GM15510 (cell line): ENCODE data around the gene RABL3.

Source experiments
- POLR2A ChIP-seq: IDR thresholded peaks from 3 replicates; pipeline ENCODE4 v1.6.1; 2011; ENCODE audit warnings: borderline replicate concordance; ENCODE audit not compliant: insufficient read length; ENCODE audit errors: extremely low read depth

The RABL3 gene

DNA sequence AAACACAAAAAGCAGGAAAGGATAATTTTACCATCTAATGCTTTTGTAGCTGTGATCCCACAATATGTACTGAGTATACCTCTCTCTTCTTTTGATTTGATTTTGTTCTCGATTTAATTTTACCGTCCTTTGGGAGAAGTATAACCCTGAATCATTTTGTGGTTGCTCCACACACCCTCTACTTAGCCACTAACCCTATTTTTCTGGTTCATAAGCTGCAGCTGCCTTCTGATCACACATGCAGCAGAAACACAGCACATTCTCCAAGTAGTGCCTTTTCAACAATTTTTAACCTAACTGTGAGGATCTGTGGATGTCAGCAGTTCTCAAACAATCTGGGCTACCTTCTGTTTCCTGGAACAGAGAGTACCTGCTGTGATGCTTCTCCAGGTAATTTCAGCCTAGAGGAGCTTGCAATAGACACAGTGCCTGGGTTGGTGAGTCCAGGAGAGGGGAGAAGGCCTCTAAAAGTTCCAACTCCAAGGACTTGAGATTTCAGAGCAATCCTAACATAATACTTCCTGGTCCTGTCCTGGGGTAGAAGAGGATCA, 100.5 kb downstream of the RABL3 start:
- no peak for TF ChIP-seq POLR2A

GRCh38 chr3:120640231-120640630, 102.1 kb downstream of the RABL3 start:
- no peak for TF ChIP-seq POLR2A

DNA sequence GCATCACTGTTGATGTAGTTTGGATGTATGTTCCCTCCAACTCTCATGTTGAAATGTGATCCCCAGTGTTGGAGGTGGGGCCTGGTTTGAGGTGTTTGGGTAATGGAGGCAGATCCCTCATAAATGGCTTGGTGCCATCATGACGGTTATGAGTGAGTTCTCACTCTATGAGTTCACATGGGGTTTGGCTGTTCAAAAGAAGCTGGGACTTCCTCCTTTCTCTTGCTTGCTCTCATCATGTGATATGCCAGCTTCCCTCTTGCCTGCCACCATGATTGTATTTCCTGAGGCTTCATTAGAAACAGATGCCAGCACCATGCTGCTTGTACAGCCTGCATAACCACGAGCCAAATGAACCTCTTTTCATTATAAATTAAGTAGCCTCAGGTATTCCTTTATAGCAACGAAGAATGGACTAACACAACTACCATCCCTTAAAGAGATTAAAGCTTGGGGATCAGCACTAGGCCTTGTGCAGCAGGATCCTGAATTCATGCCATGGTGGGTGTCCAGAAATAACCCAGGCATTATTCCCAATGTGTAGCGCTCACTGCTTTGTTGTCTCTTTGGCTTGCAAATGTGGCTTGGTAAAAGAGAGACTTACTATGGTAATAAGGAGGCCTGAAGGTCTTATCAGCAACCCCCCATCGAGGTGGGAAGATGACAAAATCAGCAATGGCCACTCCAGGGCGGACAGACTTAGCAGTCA, 104.3 kb downstream of the RABL3 start:
- TF ChIP-seq POLR2A = no peak

GRCh38 chr3:120636795-120637401, 105.4 kb downstream of the RABL3 start:
- TF ChIP-seq POLR2A = no peak
